Lung (tissue), 12 donors: ENCODE measurements around the gene DNAH1. TPM values are rescaled to one million over a fixed set of nuclear protein-coding genes. Genes with fewer than 3 reads are reported as not detected.

ENCODE experiments used
- ATAC-seq: fragments of 200-7000 bp; cut with Tn5 transposase; one replicate; pipeline ENCODE4 v1.9.1; 2020; ENCODE audit warnings: moderate number of reproducible peaks; ENCODE audit not compliant: insufficient read depth, low FRiP score
- DNase-seq, 3 donors: peaks; one replicate each; pipeline ENCODE4 v3.0.0-alpha.2; 2013 to 2017
- H3K27ac ChIP-seq, 2 donors: one replicate each; pipeline ENCODE4 v1.5.1; 2013; ENCODE audit warnings: mild to moderate bottlenecking in 2 of 2, moderate library complexity in 2 of 2, control low read depth in 1 of 2, inconsistent platforms in 1 of 2, low read depth in 1 of 2, low read length in 1 of 2
- H3K27me3 ChIP-seq, 3 donors: one replicate each; pipeline ENCODE4 v1.5.1; 2013; ENCODE audit warnings: low read length in 2 of 3; ENCODE audit not compliant: control insufficient read depth in 3 of 3, insufficient read depth in 3 of 3
- H3K36me3 ChIP-seq, 4 donors: one replicate each; pipeline ENCODE4 v1.5.1; 2013; ENCODE audit warnings: low read length in 4 of 4, mild to moderate bottlenecking in 1 of 4, moderate library complexity in 1 of 4; ENCODE audit not compliant: control insufficient read depth in 4 of 4, insufficient read depth in 4 of 4
- H3K4me1 ChIP-seq, 5 donors: one replicate each; pipeline ENCODE4 v1.5.1; 2013; ENCODE audit warnings: low read length in 5 of 5, mild to moderate bottlenecking in 2 of 5, moderate library complexity in 1 of 5; ENCODE audit not compliant: control insufficient read depth in 5 of 5, insufficient read depth in 5 of 5
- H3K4me3 ChIP-seq: one replicate; pipeline ENCODE4 v1.5.1; 2013; ENCODE audit warnings: mild to moderate bottlenecking, control low read depth, moderate library complexity
- H3K9ac ChIP-seq, 2 donors: one replicate each; pipeline ENCODE4 v1.5.1; 2013; ENCODE audit warnings: low read length in 2 of 2, control low read depth in 1 of 2; ENCODE audit not compliant: insufficient read depth in 1 of 2
- H3K9me3 ChIP-seq, 4 donors: one replicate each; pipeline ENCODE4 v1.5.1; 2013; ENCODE audit warnings: low read length in 3 of 4, mild to moderate bottlenecking in 1 of 4, moderate library complexity in 1 of 4; ENCODE audit not compliant: control insufficient read depth in 4 of 4, insufficient read depth in 3 of 4
- WGBS, 2 donors: extraction: QIAGEN DNeasy Blood & Tissue Kit; methylation state at CpG; one replicate each; pipeline ENCODE4 v1.1.7; 2013; 5-methylcytosine and 5-hydroxymethylcytosine counted together
- polyA plus RNA-seq, 2 donors: library from polyadenylated mRNA; stranded (reverse); fragments of 200-250 nt; gene quantifications; one replicate each; pipeline ENCODE4 v1.2.1, GENCODE V29; 2013
- total RNA-seq, 2 donors: library from RNA; depleted of rRNA in 1 of 2; stranded (reverse); fragments of >200 nt in 1 of 2; gene quantifications; one replicate each; pipeline ENCODE4 v1.2.1, GENCODE V29; 2014 to 2021
- TF ChIP-seq, protein P1 (sequence below): IDR thresholded peaks from 2 replicates; pipeline ENCODE4 v1.5.1; 2012; ENCODE audit warnings: mild to moderate bottlenecking; ENCODE audit errors: control extremely low read depth, extremely low read depth
- donor health status: control.
- donor health status: control.
- donor health status: Bipolar disorder and iron deficiency.
- donor health status: healthy.
- donor health status: DM: yes; HTN: yes; CAD: no.

DNAH1 gene
- total and polyA plus RNA-seq, 4 donors: 6.1 to 21.5 (median 11.4) TPM

DNA sequence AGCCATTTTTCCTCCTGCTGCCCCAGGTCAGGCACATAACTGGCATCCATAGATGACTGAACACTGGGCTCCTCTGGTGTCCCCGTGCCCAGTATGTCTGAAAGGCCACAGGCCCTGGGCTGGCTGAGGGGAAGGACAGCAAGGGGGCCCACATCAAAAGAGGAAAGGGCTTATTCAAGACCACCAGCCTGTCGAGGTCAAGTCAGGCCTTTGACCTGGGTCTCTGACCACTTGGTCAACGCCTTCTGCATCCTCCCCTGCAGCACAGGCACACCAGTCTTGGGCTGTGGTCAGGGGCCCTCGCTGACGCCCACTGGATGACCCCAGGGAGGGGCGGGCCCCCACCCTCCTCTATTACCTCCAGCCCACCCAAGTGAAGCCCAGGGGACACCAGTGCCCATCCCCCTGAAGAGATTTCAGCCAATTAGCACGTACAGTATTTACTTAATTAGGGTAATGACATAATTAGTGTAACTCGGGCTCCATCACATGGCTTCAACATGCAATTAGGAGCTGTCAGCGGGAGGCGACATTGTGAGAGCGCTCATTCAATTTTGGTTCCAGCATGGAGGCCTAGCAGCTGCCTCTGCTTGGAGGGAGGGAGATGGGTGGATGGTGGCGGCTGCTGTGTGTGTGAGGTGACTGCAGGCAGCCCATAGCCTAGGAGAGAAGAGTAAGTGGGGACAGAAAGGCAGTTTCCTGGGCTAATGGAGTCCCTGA, 13.5 kb upstream of the DNAH1 start:
- Histone ChIP-seq H3K4me1 (peaks cover 0 to 35% (median 7%) of the 10 kb centered on the region in 5 donors), H3K9ac (no peak overlapping the region), H3K9me3 (no peaks in the 10 kb centered on the region), H3K27me3 (no peaks in the 10 kb centered on the region), H3K36me3 (no peaks in the 10 kb centered on the region), H3K4me3 (no peak overlapping the region), H3K27ac (no peak overlapping the region)
- DNase-seq: no peak
- WGBS, 2 donors: 90 to 96% methylated on average over 12 of the region's 12 CpGs
- TF ChIP-seq, protein P1, sequence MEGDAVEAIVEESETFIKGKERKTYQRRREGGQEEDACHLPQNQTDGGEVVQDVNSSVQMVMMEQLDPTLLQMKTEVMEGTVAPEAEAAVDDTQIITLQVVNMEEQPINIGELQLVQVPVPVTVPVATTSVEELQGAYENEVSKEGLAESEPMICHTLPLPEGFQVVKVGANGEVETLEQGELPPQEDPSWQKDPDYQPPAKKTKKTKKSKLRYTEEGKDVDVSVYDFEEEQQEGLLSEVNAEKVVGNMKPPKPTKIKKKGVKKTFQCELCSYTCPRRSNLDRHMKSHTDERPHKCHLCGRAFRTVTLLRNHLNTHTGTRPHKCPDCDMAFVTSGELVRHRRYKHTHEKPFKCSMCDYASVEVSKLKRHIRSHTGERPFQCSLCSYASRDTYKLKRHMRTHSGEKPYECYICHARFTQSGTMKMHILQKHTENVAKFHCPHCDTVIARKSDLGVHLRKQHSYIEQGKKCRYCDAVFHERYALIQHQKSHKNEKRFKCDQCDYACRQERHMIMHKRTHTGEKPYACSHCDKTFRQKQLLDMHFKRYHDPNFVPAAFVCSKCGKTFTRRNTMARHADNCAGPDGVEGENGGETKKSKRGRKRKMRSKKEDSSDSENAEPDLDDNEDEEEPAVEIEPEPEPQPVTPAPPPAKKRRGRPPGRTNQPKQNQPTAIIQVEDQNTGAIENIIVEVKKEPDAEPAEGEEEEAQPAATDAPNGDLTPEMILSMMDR: no peak
- no peak for ATAC-seq

DNA sequence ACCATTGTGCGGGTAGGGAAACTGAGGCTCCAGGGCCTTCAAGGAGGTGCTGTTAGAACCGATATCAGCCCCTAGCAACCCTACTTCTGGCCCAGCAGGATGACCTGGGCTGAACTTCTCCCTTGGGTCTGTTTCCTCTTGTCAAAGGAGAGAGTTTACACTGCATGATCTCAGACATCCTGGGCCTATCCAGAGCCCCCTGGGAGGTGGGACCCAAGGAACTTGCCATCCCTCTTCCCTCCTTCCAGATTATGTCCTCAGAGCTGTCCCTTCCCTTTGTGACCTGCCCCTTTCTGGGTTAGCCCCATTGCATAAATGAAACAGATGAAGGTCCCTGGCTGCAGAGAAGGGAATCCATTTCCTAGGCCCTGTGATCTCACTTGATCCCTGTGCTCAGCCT, 12.3 kb upstream of the DNAH1 start:
- ATAC-seq: no peak
- H3K9me3 ChIP-seq: no peaks in the 10 kb centered on the region
- no peak overlapping the region for H3K4me3 ChIP-seq
- H3K36me3 ChIP-seq: no peaks in the 10 kb centered on the region
- peaks cover 0 to 33% (median 7%) of the 10 kb centered on the region in 5 donors for H3K4me1 ChIP-seq
- WGBS, 2 donors: 79 to 95% methylated on average over 2 of the region's 2 CpGs
- no peak overlapping the region for H3K9ac ChIP-seq
- DNase-seq: no peak
- no peaks in the 10 kb centered on the region for H3K27me3 ChIP-seq
- H3K27ac ChIP-seq: no peak overlapping the region
- TF ChIP-seq, protein P1: no peak

DNA sequence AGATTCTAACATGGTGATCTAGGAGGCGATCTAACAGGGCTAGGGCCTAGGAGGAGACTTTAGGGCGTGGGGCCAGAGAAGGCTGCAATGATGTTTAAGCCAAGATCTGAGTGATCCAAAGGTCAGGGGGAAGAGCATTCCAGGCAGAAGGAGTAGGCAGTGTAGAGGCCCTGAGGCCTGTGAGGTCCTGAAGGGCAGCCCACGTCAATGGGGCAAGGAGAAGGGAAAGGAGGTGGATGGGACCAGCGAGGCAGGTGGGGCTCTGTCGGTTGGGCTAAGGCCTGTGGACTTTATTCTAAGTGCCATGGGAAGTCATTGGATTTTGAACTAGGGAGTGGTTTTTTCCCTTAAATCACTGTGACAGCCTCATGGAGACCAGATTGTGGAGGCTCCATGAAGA, 10.2 kb upstream of the DNAH1 start:
- 95 to 98% methylated on average over 5 of the region's 5 CpGs for WGBS, 2 donors
- H3K9me3 ChIP-seq: no peaks in the 10 kb centered on the region
- no peak overlapping the region for H3K9ac ChIP-seq
- no peak overlapping the region for H3K4me3 ChIP-seq
- DNase-seq (no peak), ATAC-seq (no peak)
- H3K36me3 ChIP-seq: peaks cover 0 to 3% (median 0%) of the 10 kb centered on the region in 4 donors
- peaks cover 0 to 17% (median 0%) of the 10 kb centered on the region in 5 donors for H3K4me1 ChIP-seq
- no peak overlapping the region for H3K27ac ChIP-seq
- TF ChIP-seq, protein P1: no peak
- no peaks in the 10 kb centered on the region for H3K27me3 ChIP-seq
